Measurements from ENCODE around the gene DEFB131B. TPM values are rescaled to one million over a fixed set of nuclear protein-coding genes. Genes with fewer than 3 reads are reported as not detected.
A peak's percentile ranks its signal among the peaks of the same experiment; 100 is the strongest.
"Not testable (repeated sequence)": the region's sequence is repeated elsewhere in the genome, so short reads cannot be mapped to it uniquely, and the experiment has no call there.

DEFB131B gene
- total and polyA plus RNA-seq, 7 experiments from 2014 or later: not detected

- intact Hi-C loops (cut with micrococcal nuclease); H3K27me3 ChIP-seq (ENCODE audit: control insufficient read depth in 2 of 2, insufficient read depth in 2 of 2, low read length in 2 of 2); POLR2A ChIA-PET; H3K4me1 ChIP-seq (ENCODE audit: control insufficient read depth in 2 of 2, insufficient read depth in 2 of 2, low read length in 2 of 2); H3K27ac Mint-ChIP-seq; H3K4me3 Mint-ChIP-seq; H3K36me3 ChIP-seq (ENCODE audit: control insufficient read depth in 2 of 3, insufficient read depth in 3 of 3, low read length in 3 of 3); ATAC-seq; CTCF ChIA-PET; H3K27ac ChIP-seq (ENCODE audit: low read depth, low read length); DNase-seq; H3K4me3 ChIP-seq (ENCODE audit: low read length); H3K4me1 Mint-ChIP-seq; H3K9me3 ChIP-seq (ENCODE audit: control insufficient read depth in 2 of 3, low read length in 3 of 3): not testable (repeated sequence)
- H3K36me3 Mint-ChIP-seq: peaks cover 4 to 31% (median 26%) of the 10 kb centered on the region in 5 donors
- peaks cover 0 to 30% (median 13%) of the 10 kb centered on the region in 11 donors for H3K9me3 Mint-ChIP-seq
- H3K27me3 Mint-ChIP-seq: peaks cover 0 to 10% (median 5%) of the 10 kb centered on the region in 5 donors
These were observed 24.4 kb upstream of the DEFB131B start for GRCh38 chr11:71853895-71854294.

- H3K27me3 ChIP-seq (ENCODE audit: control insufficient read depth in 2 of 2, insufficient read depth in 2 of 2, low read length in 2 of 2); H3K4me3 Mint-ChIP-seq; H3K9me3 ChIP-seq (ENCODE audit: control insufficient read depth in 2 of 3, low read length in 3 of 3); DNase-seq; H3K4me1 ChIP-seq (ENCODE audit: control insufficient read depth in 2 of 2, insufficient read depth in 2 of 2, low read length in 2 of 2); H3K27ac Mint-ChIP-seq; intact Hi-C loops (cut with micrococcal nuclease); H3K4me1 Mint-ChIP-seq; H3K36me3 ChIP-seq (ENCODE audit: control insufficient read depth in 2 of 3, insufficient read depth in 3 of 3, low read length in 3 of 3); ATAC-seq; POLR2A ChIA-PET; H3K27ac ChIP-seq (ENCODE audit: low read depth, low read length); H3K4me3 ChIP-seq (ENCODE audit: low read length); CTCF ChIA-PET; H3K27me3 Mint-ChIP-seq: not testable (repeated sequence)
- peaks cover 0 to 17% (median 6%) of the 10 kb centered on the region in 11 donors for H3K9me3 Mint-ChIP-seq
- H3K36me3 Mint-ChIP-seq: peaks cover 3 to 27% (median 17%) of the 10 kb centered on the region in 5 donors
These were observed 22.4 kb upstream of the DEFB131B start for GRCh38 chr11:71855880-71856279.

GRCh38 chr11:71860835-71861234, 17.4 kb upstream of the DEFB131B start:
- H3K4me1 Mint-ChIP-seq; H3K27me3 Mint-ChIP-seq; DNase-seq; ATAC-seq; H3K9me3 Mint-ChIP-seq; H3K4me3 Mint-ChIP-seq; H3K36me3 ChIP-seq (ENCODE audit: control insufficient read depth in 2 of 3, insufficient read depth in 3 of 3, low read length in 3 of 3); H3K4me1 ChIP-seq (ENCODE audit: control insufficient read depth in 2 of 2, insufficient read depth in 2 of 2, low read length in 2 of 2); H3K27ac ChIP-seq (ENCODE audit: low read depth, low read length); intact Hi-C loops (cut with micrococcal nuclease); H3K4me3 ChIP-seq (ENCODE audit: low read length); H3K9me3 ChIP-seq (ENCODE audit: control insufficient read depth in 2 of 3, low read length in 3 of 3); H3K27ac Mint-ChIP-seq; CTCF ChIA-PET; H3K27me3 ChIP-seq (ENCODE audit: control insufficient read depth in 2 of 2, insufficient read depth in 2 of 2, low read length in 2 of 2); POLR2A ChIA-PET: not testable (repeated sequence)
- H3K36me3 Mint-ChIP-seq: peaks cover 0 to 11% (median 8%) of the 10 kb centered on the region in 5 donors

GRCh38 chr11:71863978-71864627, 14.2 kb upstream of the DEFB131B start:
- H3K9me3 Mint-ChIP-seq; H3K4me3 Mint-ChIP-seq; H3K4me1 ChIP-seq (ENCODE audit: control insufficient read depth in 2 of 2, insufficient read depth in 2 of 2, low read length in 2 of 2); H3K36me3 Mint-ChIP-seq; H3K4me1 Mint-ChIP-seq; H3K9me3 ChIP-seq (ENCODE audit: control insufficient read depth in 2 of 3, low read length in 3 of 3); H3K27ac Mint-ChIP-seq; H3K4me3 ChIP-seq (ENCODE audit: low read length); H3K27ac ChIP-seq (ENCODE audit: low read depth, low read length); H3K27me3 ChIP-seq (ENCODE audit: control insufficient read depth in 2 of 2, insufficient read depth in 2 of 2, low read length in 2 of 2); CTCF ChIA-PET; POLR2A ChIA-PET; H3K36me3 ChIP-seq (ENCODE audit: control insufficient read depth in 2 of 3, insufficient read depth in 3 of 3, low read length in 3 of 3); intact Hi-C loops (cut with micrococcal nuclease); H3K27me3 Mint-ChIP-seq: not testable (repeated sequence)
- ATAC-seq (peak; percentile 72), DNase-seq (peak in 6 of 9 donors; percentile 13 to 34 (median 22))

GRCh38 chr11:71867209-71867608, 11.0 kb upstream of the DEFB131B start:
- H3K27me3 Mint-ChIP-seq; DNase-seq; H3K27me3 ChIP-seq (ENCODE audit: control insufficient read depth in 2 of 2, insufficient read depth in 2 of 2, low read length in 2 of 2); H3K4me3 ChIP-seq (ENCODE audit: low read length); POLR2A ChIA-PET; H3K9me3 ChIP-seq (ENCODE audit: control insufficient read depth in 2 of 3, low read length in 3 of 3); H3K4me1 Mint-ChIP-seq; CTCF ChIA-PET; H3K27ac ChIP-seq (ENCODE audit: low read depth, low read length); H3K4me3 Mint-ChIP-seq; H3K36me3 ChIP-seq (ENCODE audit: control insufficient read depth in 2 of 3, insufficient read depth in 3 of 3, low read length in 3 of 3); H3K9me3 Mint-ChIP-seq; H3K4me1 ChIP-seq (ENCODE audit: control insufficient read depth in 2 of 2, insufficient read depth in 2 of 2, low read length in 2 of 2); ATAC-seq; intact Hi-C loops (cut with micrococcal nuclease); H3K27ac Mint-ChIP-seq: not testable (repeated sequence)
- peaks cover 0 to 17% (median 12%) of the 10 kb centered on the region in 5 donors for H3K36me3 Mint-ChIP-seq

GRCh38 chr11:71869931-71870330, 8.3 kb upstream of the DEFB131B start:
- H3K4me1 Mint-ChIP-seq; H3K27ac ChIP-seq (ENCODE audit: low read depth, low read length); POLR2A ChIA-PET; intact Hi-C loops (cut with micrococcal nuclease); H3K27ac Mint-ChIP-seq; H3K9me3 Mint-ChIP-seq; H3K4me3 Mint-ChIP-seq; H3K27me3 ChIP-seq (ENCODE audit: control insufficient read depth in 2 of 2, insufficient read depth in 2 of 2, low read length in 2 of 2); CTCF ChIA-PET; H3K4me3 ChIP-seq (ENCODE audit: low read length); H3K36me3 ChIP-seq (ENCODE audit: control insufficient read depth in 2 of 3, insufficient read depth in 3 of 3, low read length in 3 of 3); DNase-seq; ATAC-seq; H3K27me3 Mint-ChIP-seq; H3K4me1 ChIP-seq (ENCODE audit: control insufficient read depth in 2 of 2, insufficient read depth in 2 of 2, low read length in 2 of 2); H3K9me3 ChIP-seq (ENCODE audit: control insufficient read depth in 2 of 3, low read length in 3 of 3): not testable (repeated sequence)
- H3K36me3 Mint-ChIP-seq: peaks cover 0 to 29% (median 20%) of the 10 kb centered on the region in 5 donors

- CTCF ChIA-PET; H3K27me3 ChIP-seq (ENCODE audit: control insufficient read depth in 2 of 2, insufficient read depth in 2 of 2, low read length in 2 of 2); H3K36me3 ChIP-seq (ENCODE audit: control insufficient read depth in 2 of 3, insufficient read depth in 3 of 3, low read length in 3 of 3); H3K27me3 Mint-ChIP-seq; H3K4me3 ChIP-seq (ENCODE audit: low read length); DNase-seq; intact Hi-C loops (cut with micrococcal nuclease); H3K4me1 Mint-ChIP-seq; H3K27ac ChIP-seq (ENCODE audit: low read depth, low read length); H3K4me1 ChIP-seq (ENCODE audit: control insufficient read depth in 2 of 2, insufficient read depth in 2 of 2, low read length in 2 of 2); H3K4me3 Mint-ChIP-seq; H3K9me3 Mint-ChIP-seq; H3K27ac Mint-ChIP-seq; POLR2A ChIA-PET; ATAC-seq; H3K9me3 ChIP-seq (ENCODE audit: control insufficient read depth in 2 of 3, low read length in 3 of 3): not testable (repeated sequence)
- peaks cover 4 to 34% (median 23%) of the 10 kb centered on the region in 5 donors for H3K36me3 Mint-ChIP-seq
These were observed 7.6 kb upstream of the DEFB131B start for GRCh38 chr11:71870661-71871060.

Measured in naive thymus-derived CD4-positive, alpha-beta T cell (primary cell).